GM13976 (cell line): ENCODE measurements around the gene OLR1.
"Not testable (repeated sequence)": the region's sequence is repeated elsewhere in the genome, so short reads cannot be mapped to it uniquely, and the experiment has no call there.

Experiments
- DNase-seq: peaks from one replicate; pipeline ENCODE4 v3.0.0; 2012; ENCODE audit warnings: low spot score
- CTCF ChIP-seq: IDR thresholded peaks from 2 replicates; pipeline ENCODE4 v1.5.1; 2012; ENCODE audit warnings: borderline replicate concordance, mild to moderate bottlenecking; ENCODE audit not compliant: insufficient read depth; ENCODE audit errors: extremely low read depth, missing control alignments, control extremely low read depth
- in situ Hi-C: fragments of 300-500 bp; cut with MboI; formaldehyde crosslinking; loops from one replicate; pipeline ENCODE4 v1.12.0; 2022; ENCODE audit warnings: low sequenced_read_pairs, mixed read lengths, inconsistent platforms; ENCODE audit not compliant: unreplicated experiment

The OLR1 gene

GRCh38 chr12:10171973-10172728, at the start of gene OLR1:
TSS of gene OLR1 (minus strand) at chr12:10172132. CDS start at chr12:10172077, 55 bp downstream.
- in situ Hi-C loops: no loop called here
- TF ChIP-seq CTCF: no peak
- no peak for DNase-seq

GRCh38 chr12:10220398-10221077, 48.6 kb upstream of the OLR1 start:
- in situ Hi-C loops: no loop called here
- no peak for DNase-seq
- no peak for TF ChIP-seq CTCF

- no peak for TF ChIP-seq CTCF
- in situ Hi-C loops: no loop called here
- no peak for DNase-seq
These were observed 46.1 kb upstream of the OLR1 start for GRCh38 chr12:10218021-10218420.

GRCh38 chr12:10215946-10216345, 44.0 kb upstream of the OLR1 start:
- DNase-seq, in situ Hi-C loops: not testable (repeated sequence)

GRCh38 chr12:10215436-10215835, 43.5 kb upstream of the OLR1 start:
- in situ Hi-C loops: no loop called here
- DNase-seq: no peak
- no peak for TF ChIP-seq CTCF

GRCh38 chr12:10214895-10215267, 42.9 kb upstream of the OLR1 start:
- in situ Hi-C loops: no loop called here
- DNase-seq: no peak
- TF ChIP-seq CTCF: no peak
